SK-N-SH (cell line): ENCODE results near the gene NHLRC2.

ENCODE experiments used
- CHD2 ChIP-seq: fragments of 150-350 bp; IDR thresholded peaks from 2 replicates; pipeline ENCODE4 v1.6.1; 2018; ENCODE audit warnings: low read length; ENCODE audit not compliant: partially characterized antibody
- ELF1 ChIP-seq: IDR thresholded peaks from 2 replicates; pipeline ENCODE4 v1.4.0; 2012
- FOXM1 ChIP-seq: IDR thresholded peaks from 2 replicates; pipeline ENCODE4 v1.4.0; 2012; ENCODE audit warnings: low read depth, mild to moderate bottlenecking
- JUND ChIP-seq: IDR thresholded peaks from 2 replicates; pipeline ENCODE4 v1.4.0; 2012
- POLR2AphosphoS5 ChIP-seq: IDR thresholded peaks from 2 replicates; pipeline ENCODE4 v1.6.1; 2012; ENCODE audit warnings: low read depth, low read length
- SIN3A ChIP-seq: IDR thresholded peaks from 2 replicates; pipeline ENCODE4 v1.6.1; 2012; ENCODE audit warnings: low read depth, mild to moderate bottlenecking, low read length, moderate library complexity, borderline replicate concordance
- SMC3 ChIP-seq: IDR thresholded peaks from 2 replicates; pipeline ENCODE4 v1.6.1; 2012; ENCODE audit warnings: low read depth, low read length, improper control_type of control experiment
- TAF1 ChIP-seq: IDR thresholded peaks from 2 replicates; pipeline ENCODE4 v1.6.1; 2012; ENCODE audit warnings: low read depth, mild to moderate bottlenecking, low read length, moderate library complexity, borderline replicate concordance
- TEAD4 ChIP-seq: IDR thresholded peaks from 2 replicates; pipeline ENCODE4 v1.4.0; 2012; ENCODE audit warnings: mild to moderate bottlenecking, borderline replicate concordance; ENCODE audit not compliant: insufficient read depth
- TF ChIP-seq, protein P1 (sequence below): fragments of 200-600 bp; sonication (generic); IDR thresholded peaks from 2 replicates; pipeline ENCODE4 v1.6.1; 2017; ENCODE audit warnings: antibody characterized with exemption, mild to moderate bottlenecking, moderate library complexity
- TF ChIP-seq, protein P2 (sequence below): IDR thresholded peaks from 2 replicates; pipeline ENCODE4; 2012
- TF ChIP-seq, protein P3 (sequence below): fragments of 150-350 bp; IDR thresholded peaks from 2 replicates; pipeline ENCODE4 v1.6.1; 2016; ENCODE audit warnings: mild to moderate bottlenecking, low read depth, low read length

DNA sequence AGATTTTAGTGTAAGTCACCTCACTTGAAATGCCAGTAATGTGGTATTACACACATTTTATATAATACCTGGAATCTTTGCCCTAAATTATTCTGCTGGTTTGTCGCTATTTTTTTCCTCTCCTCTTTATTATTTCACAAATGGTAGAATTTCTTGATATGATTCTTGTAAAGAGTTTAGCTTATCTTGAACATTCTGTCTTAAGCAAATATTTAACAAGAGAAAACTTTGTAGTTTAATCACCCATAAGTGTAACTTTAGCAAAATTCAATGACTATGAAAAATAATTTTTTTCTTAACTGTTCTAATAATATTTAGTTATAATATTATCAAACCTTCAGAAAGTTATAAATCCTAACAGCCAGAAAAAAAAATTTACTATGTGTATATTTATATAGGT is 56.7 kb downstream of the NHLRC2 start:
- no peak for TF ChIP-seq SMC3
- no peak for TF ChIP-seq SIN3A
- TF ChIP-seq, protein P1, sequence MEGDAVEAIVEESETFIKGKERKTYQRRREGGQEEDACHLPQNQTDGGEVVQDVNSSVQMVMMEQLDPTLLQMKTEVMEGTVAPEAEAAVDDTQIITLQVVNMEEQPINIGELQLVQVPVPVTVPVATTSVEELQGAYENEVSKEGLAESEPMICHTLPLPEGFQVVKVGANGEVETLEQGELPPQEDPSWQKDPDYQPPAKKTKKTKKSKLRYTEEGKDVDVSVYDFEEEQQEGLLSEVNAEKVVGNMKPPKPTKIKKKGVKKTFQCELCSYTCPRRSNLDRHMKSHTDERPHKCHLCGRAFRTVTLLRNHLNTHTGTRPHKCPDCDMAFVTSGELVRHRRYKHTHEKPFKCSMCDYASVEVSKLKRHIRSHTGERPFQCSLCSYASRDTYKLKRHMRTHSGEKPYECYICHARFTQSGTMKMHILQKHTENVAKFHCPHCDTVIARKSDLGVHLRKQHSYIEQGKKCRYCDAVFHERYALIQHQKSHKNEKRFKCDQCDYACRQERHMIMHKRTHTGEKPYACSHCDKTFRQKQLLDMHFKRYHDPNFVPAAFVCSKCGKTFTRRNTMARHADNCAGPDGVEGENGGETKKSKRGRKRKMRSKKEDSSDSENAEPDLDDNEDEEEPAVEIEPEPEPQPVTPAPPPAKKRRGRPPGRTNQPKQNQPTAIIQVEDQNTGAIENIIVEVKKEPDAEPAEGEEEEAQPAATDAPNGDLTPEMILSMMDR, result no peak
- no peak for TF ChIP-seq TEAD4
- TF ChIP-seq FOXM1, result no peak
- TF ChIP-seq TAF1, result no peak
- TF ChIP-seq JUND, result no peak
- no peak for TF ChIP-seq ELF1
- no peak for TF ChIP-seq CHD2
- no peak for TF ChIP-seq POLR2AphosphoS5
- TF ChIP-seq, protein P2, sequence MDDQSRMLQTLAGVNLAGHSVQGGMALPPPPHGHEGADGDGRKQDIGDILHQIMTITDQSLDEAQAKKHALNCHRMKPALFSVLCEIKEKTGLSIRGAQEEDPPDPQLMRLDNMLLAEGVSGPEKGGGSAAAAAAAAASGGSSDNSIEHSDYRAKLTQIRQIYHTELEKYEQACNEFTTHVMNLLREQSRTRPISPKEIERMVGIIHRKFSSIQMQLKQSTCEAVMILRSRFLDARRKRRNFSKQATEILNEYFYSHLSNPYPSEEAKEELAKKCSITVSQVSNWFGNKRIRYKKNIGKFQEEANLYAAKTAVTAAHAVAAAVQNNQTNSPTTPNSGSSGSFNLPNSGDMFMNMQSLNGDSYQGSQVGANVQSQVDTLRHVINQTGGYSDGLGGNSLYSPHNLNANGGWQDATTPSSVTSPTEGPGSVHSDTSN, result no peak
- TF ChIP-seq, protein P3, sequence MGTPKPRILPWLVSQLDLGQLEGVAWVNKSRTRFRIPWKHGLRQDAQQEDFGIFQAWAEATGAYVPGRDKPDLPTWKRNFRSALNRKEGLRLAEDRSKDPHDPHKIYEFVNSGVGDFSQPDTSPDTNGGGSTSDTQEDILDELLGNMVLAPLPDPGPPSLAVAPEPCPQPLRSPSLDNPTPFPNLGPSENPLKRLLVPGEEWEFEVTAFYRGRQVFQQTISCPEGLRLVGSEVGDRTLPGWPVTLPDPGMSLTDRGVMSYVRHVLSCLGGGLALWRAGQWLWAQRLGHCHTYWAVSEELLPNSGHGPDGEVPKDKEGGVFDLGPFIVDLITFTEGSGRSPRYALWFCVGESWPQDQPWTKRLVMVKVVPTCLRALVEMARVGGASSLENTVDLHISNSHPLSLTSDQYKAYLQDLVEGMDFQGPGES, result no peak
